ENCODE measurements around the gene ADIPOQ.

DNA sequence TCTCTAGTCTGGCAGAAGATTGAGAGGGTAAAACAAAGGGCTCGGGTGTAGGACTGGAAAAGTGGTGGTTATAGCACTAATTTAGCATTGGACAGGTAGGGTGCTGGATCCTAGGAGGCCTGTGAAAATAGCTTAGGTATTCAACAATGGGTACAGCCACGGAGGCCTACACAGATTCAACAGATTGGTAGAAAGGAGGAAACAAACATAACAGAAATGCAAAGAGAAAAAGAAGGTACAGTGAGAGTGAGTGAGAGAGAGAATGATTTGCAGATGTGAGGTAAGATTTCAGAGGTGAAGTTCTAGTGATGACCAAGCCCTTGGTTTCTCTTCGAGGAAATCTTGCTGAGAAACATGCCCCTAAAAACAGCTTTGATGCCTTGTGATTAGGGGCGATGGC, 37.9 kb downstream of the ADIPOQ start:
- TF ChIP-seq POLR2A (IDR thresholded peaks at IDR 0.05) (no peak), EP300 (IDR thresholded peaks at IDR 0.05) (no peak), POLR2AphosphoS5 (IDR thresholded peaks at IDR 0.05) (no peak)
- TF ChIP-seq, protein P1, sequence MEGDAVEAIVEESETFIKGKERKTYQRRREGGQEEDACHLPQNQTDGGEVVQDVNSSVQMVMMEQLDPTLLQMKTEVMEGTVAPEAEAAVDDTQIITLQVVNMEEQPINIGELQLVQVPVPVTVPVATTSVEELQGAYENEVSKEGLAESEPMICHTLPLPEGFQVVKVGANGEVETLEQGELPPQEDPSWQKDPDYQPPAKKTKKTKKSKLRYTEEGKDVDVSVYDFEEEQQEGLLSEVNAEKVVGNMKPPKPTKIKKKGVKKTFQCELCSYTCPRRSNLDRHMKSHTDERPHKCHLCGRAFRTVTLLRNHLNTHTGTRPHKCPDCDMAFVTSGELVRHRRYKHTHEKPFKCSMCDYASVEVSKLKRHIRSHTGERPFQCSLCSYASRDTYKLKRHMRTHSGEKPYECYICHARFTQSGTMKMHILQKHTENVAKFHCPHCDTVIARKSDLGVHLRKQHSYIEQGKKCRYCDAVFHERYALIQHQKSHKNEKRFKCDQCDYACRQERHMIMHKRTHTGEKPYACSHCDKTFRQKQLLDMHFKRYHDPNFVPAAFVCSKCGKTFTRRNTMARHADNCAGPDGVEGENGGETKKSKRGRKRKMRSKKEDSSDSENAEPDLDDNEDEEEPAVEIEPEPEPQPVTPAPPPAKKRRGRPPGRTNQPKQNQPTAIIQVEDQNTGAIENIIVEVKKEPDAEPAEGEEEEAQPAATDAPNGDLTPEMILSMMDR (IDR thresholded peaks at IDR 0.05), result no peak
